HepG2 (cell line): ENCODE measurements around the gene HEPACAM. TPM values are rescaled to one million over a fixed set of nuclear protein-coding genes. Genes with fewer than 3 reads are reported as not detected.

Experiments
- KLF16 ChIP-seq, 2 experiments: sonication (generic) in 1 of 2; formaldehyde crosslinking in 1 of 2; IDR thresholded peaks; 2 replicates each; pipeline versions ENCODE4 v1.6.1 to v1.8.0; 2016 to 2023; ENCODE audit warnings: missing genetic modification reagents in 2 of 2, missing compliant biosample characterization in 1 of 2
- MAZ ChIP-seq, 2 experiments: sonication (generic) in 1 of 2; formaldehyde crosslinking in 1 of 2; IDR thresholded peaks; 2 replicates each; pipeline versions ENCODE4 v1.5.0 to v1.6.1; 2012 to 2020; ENCODE audit warnings: low read depth in 2 of 2, mild to moderate bottlenecking in 2 of 2, borderline replicate concordance in 1 of 2, improper control_type of control experiment in 1 of 2, low read length in 1 of 2, missing genetic modification reagents in 1 of 2, moderate library complexity in 1 of 2
- MNT ChIP-seq: fragments of 450-650 bp; IDR thresholded peaks from 2 replicates; pipeline ENCODE4 v1.6.1; 2016
- MXD1 ChIP-seq: sonication (generic); formaldehyde crosslinking; IDR thresholded peaks from 2 replicates; pipeline ENCODE4 v1.4.0; 2020; ENCODE audit warnings: mild to moderate bottlenecking, missing genetic modification reagents
- NR2F1 ChIP-seq, 2 experiments: fragments of 450-650 bp in 1 of 2; formaldehyde crosslinking in 1 of 2; IDR thresholded peaks; 2 replicates each; pipeline versions ENCODE4 v1.5.0 to v1.6.1; 2016 to 2020; ENCODE audit warnings: mild to moderate bottlenecking in 1 of 2, missing compliant biosample characterization in 1 of 2, missing genetic modification reagents in 1 of 2, moderate library complexity in 1 of 2
- RBM39 ChIP-seq: fragments of 200-400 bp; formaldehyde crosslinking; IDR thresholded peaks from one replicate; pipeline ENCODE4 v1.6.1; 2018; ENCODE audit warnings: antibody characterized with exemption, mild to moderate bottlenecking, low read depth, low read length; ENCODE audit not compliant: poor library complexity, severe bottlenecking
- SALL2 ChIP-seq: sonication (generic); formaldehyde crosslinking; IDR thresholded peaks from 2 replicates; pipeline ENCODE4 v1.8.1; 2023; ENCODE audit warnings: mild to moderate bottlenecking, missing genetic modification reagents, inconsistent platforms
- SNAPC5 ChIP-seq: sonication (generic); formaldehyde crosslinking; IDR thresholded peaks from 2 replicates; pipeline ENCODE4 v1.8.1; 2023; ENCODE audit warnings: mild to moderate bottlenecking, missing genetic modification reagents, borderline replicate concordance
- TFAP4 ChIP-seq: sonication (generic); IDR thresholded peaks from 2 replicates; pipeline ENCODE4 v1.6.1; 2016; ENCODE audit warnings: low read depth, borderline replicate concordance
- YEATS4 ChIP-seq: sonication (generic); formaldehyde crosslinking; IDR thresholded peaks from 2 replicates; pipeline ENCODE4 v1.4.0; 2020; ENCODE audit warnings: missing genetic modification reagents, borderline replicate concordance
- ZKSCAN1 ChIP-seq: fragments of 150-350 bp; IDR thresholded peaks from 2 replicates; pipeline ENCODE4 v1.6.1; 2014; ENCODE audit warnings: low read length
- ZMAT3 ChIP-seq: sonication (generic); formaldehyde crosslinking; conservative IDR thresholded peaks from 2 replicates; pipeline ENCODE4 v1.7.0; 2021; ENCODE audit warnings: missing genetic modification reagents
- ZNF142 ChIP-seq: sonication (generic); formaldehyde crosslinking; IDR thresholded peaks from 2 replicates; pipeline ENCODE4 v1.4.0; 2020; ENCODE audit warnings: missing genetic modification reagents
- ZNF224 ChIP-seq: sonication (generic); formaldehyde crosslinking; IDR thresholded peaks from 2 replicates; pipeline ENCODE4 v1.5.0; 2020; ENCODE audit warnings: mild to moderate bottlenecking, missing genetic modification reagents
- ZNF232 ChIP-seq: sonication (generic); formaldehyde crosslinking; IDR thresholded peaks from 2 replicates; pipeline ENCODE4 v1.4.0; 2020; ENCODE audit warnings: missing genetic modification reagents, borderline replicate concordance
- ZNF564 ChIP-seq: sonication (generic); formaldehyde crosslinking; IDR thresholded peaks from 2 replicates; pipeline ENCODE4 v1.8.1; 2023; ENCODE audit warnings: mild to moderate bottlenecking, missing genetic modification reagents
- ZNF567 ChIP-seq: sonication (generic); formaldehyde crosslinking; IDR thresholded peaks from 2 replicates; pipeline ENCODE4 v1.8.1; 2023; ENCODE audit warnings: mild to moderate bottlenecking, missing genetic modification reagents, borderline replicate concordance
- polyA plus RNA-seq, 8 experiments: library from polyadenylated mRNA; depleted of rRNA in 3 of 8; stranded (reverse) in 7 of 8; unstranded in 1 of 8; fragments of >200 nt; fragmentation: Illumina TruSeq in 4 of 8; extraction: Trizol in 4 of 8; gene quantifications; 2 replicates each; pipeline versions ENCODE4 v1.2.1 to v1.2.3, GENCODE V29; 2011 to 2016; ENCODE audit warnings: low read depth in 4 of 8, missing spikeins in 1 of 8, mixed read lengths in 1 of 8; ENCODE audit not compliant: insufficient read depth in 1 of 8
- total RNA-seq, 5 experiments: library from RNA; depleted of rRNA; stranded (reverse); fragments of >200 nt; fragmentation: Illumina TruSeq; extraction: Trizol; gene quantifications; 2 replicates each; pipeline ENCODE4 v1.2.3, GENCODE V29; 2016; ENCODE audit warnings: low read depth in 1 of 5

Gene HEPACAM
- total and polyA plus RNA-seq, 2 of the 13 experiments (the other 11 are each of a cell fraction or from before 2014, with no cell fraction given) = 66.9 to 121 TPM

GRCh38 chr11:124882339-124883071 lies 53.3 kb downstream of the HEPACAM start (continued):
- TF ChIP-seq ZMAT3 = 0 out of 2 replicates have a peak, but pooled peaks have one; percentile 45
- no peak for TF ChIP-seq MNT
- no peak for TF ChIP-seq ZKSCAN1
- TF ChIP-seq KLF16 (CRISPR knock-in tag; IDR thresholded peaks at IDR 0.05) = no peak
- no peak for TF ChIP-seq MAZ (IDR thresholded peaks at IDR 0.05; ENCODE audit: borderline replicate concordance, low read depth, low read length)
- no peak for TF ChIP-seq MAZ (CRISPR knock-in tag; IDR thresholded peaks at IDR 0.05; ENCODE audit: low read depth)
- TF ChIP-seq YEATS4 (CRISPR knock-in tag) = no peak
- TF ChIP-seq MXD1 (CRISPR knock-in tag) = no peak
- TF ChIP-seq ZNF224 (CRISPR knock-in tag) = no peak
- peak; percentile 90 to 93 for TF ChIP-seq NR2F1 (CRISPR knock-in tag; IDR thresholded peaks at IDR 0.05)
- no peak; the same call in 1 of the 2 replicates for TF ChIP-seq ZNF142
- no peak for TF ChIP-seq RBM39
- no peak for TF ChIP-seq ZNF564 (CRISPR knock-in tag)
- no peak for TF ChIP-seq ZNF567 (CRISPR knock-in tag)
- TF ChIP-seq ZNF232 = peak; percentile 5; the same call in 1 of the 2 replicates
- no peak for TF ChIP-seq SNAPC5 (CRISPR knock-in tag)
- no peak; the same call in 1 of the 2 replicates for TF ChIP-seq TFAP4
- TF ChIP-seq SALL2 (CRISPR knock-in tag) = no peak
